KOPT-K1 (cell line): ENCODE data around the gene PARP3.

Experiments
- H3K27ac ChIP-seq: fragments of 200-600 bp; sonication (generic); 2 replicates; pipeline ENCODE4 v1.5.1; 2016; ENCODE audit warnings: antibody characterized with exemption, mild to moderate bottlenecking, low read depth, low read length; ENCODE audit not compliant: poor library complexity, severe bottlenecking
- H3K36me3 ChIP-seq: fragments of 200-600 bp; sonication (generic); 2 replicates; pipeline ENCODE4 v1.5.1; 2017; ENCODE audit warnings: antibody characterized with exemption, mild to moderate bottlenecking, low read length, moderate library complexity; ENCODE audit not compliant: insufficient read depth
- H3K9me3 ChIP-seq: fragments of 200-600 bp; sonication (generic); 2 replicates; pipeline ENCODE4 v1.5.1; 2017; ENCODE audit warnings: antibody characterized with exemption, low read length, mild to moderate bottlenecking; ENCODE audit not compliant: insufficient read depth, poor library complexity, severe bottlenecking

PARP3 gene

DNA sequence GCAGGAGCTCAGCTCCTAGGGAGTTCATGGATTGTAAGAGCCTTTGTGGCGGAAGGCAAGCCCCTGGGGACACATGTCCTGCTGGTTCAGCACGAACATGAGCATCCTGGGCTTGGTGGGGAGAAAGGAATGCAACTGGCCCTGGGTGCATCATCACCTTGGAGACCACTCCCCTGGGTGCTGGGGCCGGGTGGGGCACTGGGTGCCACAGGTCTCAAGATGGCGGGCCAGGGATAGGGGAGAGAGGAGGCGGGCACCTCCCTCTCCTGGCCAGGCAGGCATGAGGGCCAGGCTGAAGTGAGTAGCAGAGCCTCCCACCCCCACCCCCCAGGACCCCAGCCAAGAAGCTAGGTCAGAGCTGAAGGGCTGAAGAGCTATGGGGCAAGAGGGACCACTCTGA lies 24.3 kb downstream of the PARP3 start:
- Histone ChIP-seq H3K27ac (peak overlapping the region; percentile 31), H3K36me3 (no peaks in the 10 kb centered on the region)

GRCh38 chr3:51966922-51967383 lies 24.8 kb downstream of the PARP3 start:
- Histone ChIP-seq H3K9me3 (no peaks in the 10 kb centered on the region), H3K36me3 (no peaks in the 10 kb centered on the region), H3K27ac (peak overlapping the region; percentile 31)

More for the DNA sequence above, 24.3 kb downstream of the PARP3 start:
- H3K9me3 ChIP-seq: no peaks in the 10 kb centered on the region

DNA sequence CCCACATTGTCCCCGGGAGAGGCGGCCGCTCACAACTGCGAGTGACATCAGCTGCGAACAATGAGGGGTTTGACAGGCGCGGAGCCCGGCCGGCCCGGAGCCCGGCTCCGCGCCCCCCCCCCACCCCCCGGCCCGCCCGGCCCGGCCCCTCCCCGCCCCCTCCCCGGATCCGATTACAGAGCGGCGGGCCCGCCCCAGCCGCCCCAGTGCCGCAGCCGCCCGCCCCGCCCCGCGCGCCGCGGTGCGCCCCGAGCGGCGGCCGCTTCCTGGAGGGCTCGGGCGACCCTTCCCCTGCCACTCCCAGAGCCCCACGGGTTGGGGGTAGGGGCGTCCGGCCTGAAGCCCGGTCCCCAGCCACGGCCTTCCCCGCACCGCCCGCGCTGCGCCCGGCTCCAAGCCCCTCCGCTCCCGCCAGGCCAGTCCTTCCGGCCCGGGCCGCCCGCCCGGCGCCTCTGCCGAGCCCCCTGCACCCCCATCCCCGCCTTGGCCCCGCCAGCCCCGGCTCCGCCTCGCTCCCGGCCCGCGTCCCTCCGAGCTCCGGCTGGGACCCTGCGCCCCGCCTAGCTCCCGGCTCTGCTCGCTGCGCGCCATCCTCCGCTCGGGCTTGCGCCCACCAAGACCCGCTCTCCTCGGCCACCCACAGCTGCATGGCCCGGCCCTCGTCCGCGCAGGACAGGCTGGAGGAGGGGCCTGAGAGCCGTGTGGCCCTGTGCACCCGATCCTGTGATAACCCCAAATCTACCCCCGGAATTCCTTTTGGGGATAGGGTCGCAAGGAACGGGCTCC lies 25.4 kb downstream of the PARP3 start, which contains the start of gene PCBP4:
PCBP4 (minus strand) TSS at position 71 of the 786 bp plus-strand sequence. CDS start 6,214 bp downstream, outside the sequence.
- peak within 1 kb of the TSS; percentile 43 for H3K27ac ChIP-seq
- H3K36me3 ChIP-seq: no peaks in the 10 kb centered on the region

DNA sequence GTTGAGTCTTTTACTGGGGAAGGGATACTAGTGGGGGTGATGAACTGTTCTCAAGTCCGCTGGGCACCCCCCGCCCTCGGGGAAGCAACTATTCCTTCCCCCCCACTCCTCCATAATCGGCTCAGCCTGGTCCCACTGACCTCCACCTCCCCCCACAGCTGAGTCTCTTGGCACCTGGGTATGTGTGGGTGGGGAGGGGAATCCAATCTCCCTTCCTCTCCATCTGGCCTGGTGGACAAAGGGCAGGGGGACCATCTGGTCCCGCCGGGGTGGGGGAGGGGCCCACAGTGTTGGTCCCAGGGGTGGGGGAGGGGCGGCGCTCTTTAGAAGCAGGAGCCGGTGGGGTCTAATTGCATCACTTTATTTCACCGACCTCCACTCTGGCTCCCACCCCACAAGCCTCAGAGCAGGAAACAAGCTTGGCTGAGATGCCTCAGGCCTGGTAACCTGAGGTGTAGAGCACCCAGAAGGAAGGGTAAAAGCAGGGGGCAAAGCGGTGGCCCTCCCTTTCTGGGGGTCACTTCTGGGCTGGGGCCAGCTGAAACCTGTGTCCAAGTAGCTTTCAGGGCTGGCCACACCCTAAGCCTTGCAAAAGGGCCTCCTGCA lies 26.1 kb downstream of the PARP3 start:
- no peaks in the 10 kb centered on the region for H3K36me3 ChIP-seq

More for the DNA sequence above, 25.4 kb downstream of the PARP3 start, which contains the start of gene PCBP4:
- no peaks in the 10 kb centered on the region for H3K9me3 ChIP-seq

DNA sequence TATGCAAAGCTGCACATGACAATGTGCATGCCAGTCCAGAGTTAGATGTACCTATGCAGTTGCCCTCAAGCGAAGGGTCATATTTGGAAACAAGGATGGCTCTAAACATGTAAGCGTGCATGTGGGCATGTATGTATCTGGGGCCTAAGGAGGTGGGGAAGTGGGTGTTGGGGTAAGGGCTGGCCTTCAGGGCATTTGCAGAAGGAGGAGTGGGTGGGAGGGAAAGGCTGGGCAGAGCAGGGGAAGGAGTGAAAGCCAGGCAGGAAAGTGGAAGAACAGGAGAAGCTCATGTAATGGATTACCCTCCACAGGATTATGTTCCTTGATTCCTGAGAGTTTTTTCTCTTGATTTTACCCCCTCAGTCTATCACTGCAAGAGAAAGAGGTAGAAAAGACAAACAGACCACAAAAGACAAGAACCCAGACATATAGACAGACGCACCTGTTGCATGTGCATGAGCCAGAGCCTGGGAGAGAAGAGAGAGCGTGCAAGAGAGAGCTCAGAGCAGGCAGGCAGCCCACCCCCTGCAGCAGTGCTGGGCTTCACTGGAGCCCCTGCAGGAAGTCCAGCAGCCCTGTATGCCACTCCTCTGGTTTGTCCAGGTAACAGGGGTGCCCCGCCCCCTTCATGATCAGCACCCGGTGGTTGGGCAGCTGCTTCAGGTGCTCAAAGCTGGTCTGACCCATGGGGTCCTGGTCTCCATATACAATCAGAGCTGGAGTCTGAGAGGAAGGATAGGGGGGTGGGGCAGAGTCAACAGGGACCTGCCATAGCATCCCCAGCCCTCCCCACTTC lies 26.9 kb downstream of the PARP3 start:
- Histone ChIP-seq H3K27ac (no peak overlapping the region), H3K9me3 (no peaks in the 10 kb centered on the region), H3K36me3 (no peaks in the 10 kb centered on the region)

More for the DNA sequence above, 26.1 kb downstream of the PARP3 start:
- Histone ChIP-seq H3K27ac (no peak overlapping the region), H3K9me3 (no peaks in the 10 kb centered on the region)

GRCh38 chr3:51969841-51970240 lies 27.7 kb downstream of the PARP3 start:
- Histone ChIP-seq H3K9me3 (no peaks in the 10 kb centered on the region), H3K36me3 (no peaks in the 10 kb centered on the region), H3K27ac (no peak overlapping the region)

DNA sequence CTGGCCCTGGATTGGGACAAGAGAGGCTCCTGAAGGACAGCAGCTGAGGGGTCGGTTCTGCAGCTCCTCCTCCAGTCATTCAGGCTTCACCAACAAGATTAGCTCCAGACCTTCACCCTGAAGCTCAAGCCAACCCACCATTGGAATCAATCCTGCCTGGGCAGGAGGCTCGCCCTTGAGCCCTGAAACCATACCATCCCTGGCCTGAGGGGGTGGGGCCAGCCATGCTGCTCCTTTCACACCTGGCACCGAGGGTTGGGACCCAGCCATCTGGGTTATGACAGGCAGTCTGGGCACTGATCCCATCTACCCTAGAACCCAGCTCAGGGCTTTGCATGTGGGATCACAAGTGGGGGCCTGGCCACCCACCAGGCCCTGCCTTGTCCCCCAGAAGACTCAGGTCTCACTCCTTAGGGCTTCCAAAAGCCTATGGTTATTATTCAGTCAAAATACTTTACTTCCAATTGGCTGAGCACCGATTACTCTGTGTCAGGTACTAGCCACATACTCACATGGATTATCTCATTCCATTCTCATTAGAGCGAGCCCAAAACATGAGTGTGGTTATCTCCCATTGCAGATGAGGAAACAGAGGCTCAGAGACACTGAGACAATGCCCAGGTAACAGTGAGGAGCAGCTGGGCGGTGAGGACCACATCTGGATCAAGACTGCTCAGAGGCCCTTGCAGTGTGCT lies 28.6 kb downstream of the PARP3 start:
- Histone ChIP-seq H3K36me3 (no peaks in the 10 kb centered on the region), H3K27ac (no peak overlapping the region), H3K9me3 (no peaks in the 10 kb centered on the region)

- Histone ChIP-seq H3K36me3 (no peaks in the 10 kb centered on the region), H3K9me3 (no peaks in the 10 kb centered on the region), H3K27ac (no peak overlapping the region)
These were observed 29.2 kb downstream of the PARP3 start for GRCh38 chr3:51971350-51971749.

- H3K36me3 ChIP-seq: no peaks in the 10 kb centered on the region
- peak overlapping the region; percentile 76 for H3K27ac ChIP-seq
- H3K9me3 ChIP-seq: no peaks in the 10 kb centered on the region
These were observed 32.3 kb downstream of the PARP3 start for GRCh38 chr3:51974277-51974962.

DNA sequence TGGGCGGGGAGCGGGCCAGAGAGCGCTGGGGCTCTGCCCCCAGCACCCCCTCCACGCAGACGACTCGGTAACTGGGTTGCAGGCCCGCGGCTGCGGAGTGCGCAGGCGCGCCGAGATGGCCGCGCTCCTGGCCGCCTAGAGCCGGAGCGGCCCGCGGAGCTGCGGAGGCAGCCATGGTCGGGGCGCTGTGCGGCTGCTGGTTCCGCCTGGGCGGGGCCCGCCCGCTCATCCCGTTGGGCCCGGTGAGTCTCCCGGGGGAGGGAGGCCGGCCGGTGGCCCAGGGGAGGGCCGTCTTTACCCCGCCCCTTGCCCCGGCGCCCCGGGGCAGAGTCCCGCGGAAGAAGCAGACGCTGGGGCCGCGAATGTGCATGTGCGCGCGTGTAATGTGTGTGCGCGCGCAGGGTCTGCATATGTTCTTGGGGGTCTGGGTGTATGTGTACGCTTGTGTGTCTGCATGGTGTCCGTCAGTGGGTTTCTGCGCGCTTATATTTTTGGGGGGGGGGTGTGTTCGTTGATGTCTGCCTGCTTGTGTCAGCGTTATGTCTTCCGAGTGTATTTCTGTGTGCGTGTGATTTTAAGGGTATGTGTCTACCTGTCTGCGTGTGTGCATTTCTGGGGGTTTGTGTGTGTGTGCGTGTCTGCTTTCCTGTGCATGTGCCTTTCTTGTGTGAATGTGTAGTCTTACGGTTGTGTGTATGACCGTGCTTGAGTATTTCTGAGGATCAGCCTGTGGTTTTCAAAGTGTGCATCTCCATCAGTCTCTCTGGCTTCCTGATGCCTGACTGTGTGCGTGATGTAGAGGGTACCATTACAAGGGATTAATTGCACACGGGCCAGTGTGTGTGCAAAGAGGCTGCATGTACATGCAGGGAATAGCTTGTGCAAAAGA lies 33.0 kb downstream of the PARP3 start, which contains the start of gene ABHD14A:
ABHD14A (plus strand) TSS at position 102 of the 889 bp plus-strand sequence; CDS start at position 174, 72 bp downstream.
- Histone ChIP-seq H3K36me3 (no peaks in the 10 kb centered on the region), H3K9me3 (no peaks in the 10 kb centered on the region), H3K27ac (peak within 1 kb of the TSS; percentile 76)

DNA sequence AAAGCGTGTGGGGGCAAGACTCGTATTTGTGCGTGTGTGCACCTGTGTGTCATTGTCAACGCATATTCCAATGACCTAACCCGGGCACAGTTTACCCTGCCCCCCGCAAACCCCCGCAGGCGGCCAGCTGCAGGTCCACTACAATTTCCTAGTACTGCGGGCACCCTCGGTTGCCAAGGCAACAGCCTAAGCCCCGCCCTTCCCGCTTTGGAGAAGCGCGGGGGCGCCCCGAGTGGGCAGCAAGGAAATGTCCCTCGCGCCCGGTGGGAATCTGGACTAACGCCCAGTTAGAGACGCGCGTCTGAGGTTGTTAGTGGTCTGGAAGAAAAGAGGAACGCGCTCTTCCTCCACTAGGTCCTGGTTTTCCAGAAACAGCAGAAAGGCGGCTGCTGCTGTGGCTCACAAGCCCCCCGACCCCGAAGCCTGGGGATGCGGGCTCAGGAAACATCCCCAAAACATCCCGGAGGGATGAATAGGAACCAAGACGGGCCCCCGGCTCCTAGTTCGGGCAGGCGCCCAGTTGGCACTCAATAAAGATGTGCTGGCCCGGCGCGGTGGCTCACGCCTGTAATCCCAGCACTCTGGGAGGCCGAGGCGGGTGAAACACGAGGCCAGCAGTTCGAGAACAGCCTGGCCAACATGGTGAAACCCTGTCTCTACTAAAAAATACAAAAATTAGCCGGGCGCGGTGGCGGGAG lies 33.8 kb downstream of the PARP3 start:
- Histone ChIP-seq H3K36me3 (no peaks in the 10 kb centered on the region), H3K9me3 (no peaks in the 10 kb centered on the region), H3K27ac (no peak overlapping the region)

DNA sequence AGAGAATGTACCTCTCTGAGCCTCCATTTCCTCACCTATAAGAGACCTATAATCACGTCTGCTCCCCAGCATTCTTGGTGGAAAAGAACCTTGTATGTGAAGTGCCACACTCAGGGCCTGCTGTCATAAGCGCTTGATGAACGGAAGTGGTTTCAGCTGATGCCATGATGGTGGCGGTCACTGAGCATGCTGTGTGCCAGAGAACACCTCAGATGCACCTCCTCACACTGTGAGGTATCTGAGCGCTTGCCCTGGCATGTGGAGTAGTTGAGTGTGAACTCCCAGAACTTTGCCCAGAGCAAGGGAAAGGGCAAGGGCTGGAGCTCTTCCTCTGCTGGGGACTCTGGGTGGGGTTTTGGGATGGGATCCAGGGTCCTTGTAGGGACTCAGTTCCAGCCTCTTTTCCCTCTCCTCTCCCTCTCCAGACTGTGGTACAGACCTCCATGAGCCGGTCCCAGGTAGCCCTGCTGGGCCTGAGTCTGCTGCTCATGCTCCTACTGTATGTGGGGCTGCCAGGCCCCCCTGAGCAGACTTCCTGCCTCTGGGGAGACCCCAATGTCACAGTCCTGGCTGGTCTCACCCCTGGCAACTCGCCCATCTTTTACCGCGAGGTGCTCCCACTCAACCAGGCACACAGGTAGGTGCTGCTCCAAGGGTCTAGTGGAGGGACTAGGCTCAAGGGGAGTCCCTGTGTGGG lies 35.4 kb downstream of the PARP3 start:
- Histone ChIP-seq H3K27ac (no peak overlapping the region), H3K36me3 (no peaks in the 10 kb centered on the region), H3K9me3 (no peaks in the 10 kb centered on the region)
